Sigmoid colon (tissue), 4 donors: ENCODE data around the gene OAS1.

Experiments used
- POLR2AphosphoS5 ChIP-seq, 4 donors: sonication (generic); formaldehyde crosslinking; IDR thresholded peaks; one replicate each; pipeline ENCODE4 v1.6.1; 2017; ENCODE audit warnings: antibody characterized with exemption in 4 of 4
- TF ChIP-seq, protein P1 (sequence below), 4 experiments: fragments of 450-650 bp in 3 of 4; fragments of 200-600 bp in 1 of 4; IDR thresholded peaks; one replicate each; pipeline ENCODE4 v1.5.1; 2016 to 2019; ENCODE audit warnings: antibody characterized with exemption in 4 of 4, mild to moderate bottlenecking in 3 of 4, moderate library complexity in 2 of 4

DNA sequence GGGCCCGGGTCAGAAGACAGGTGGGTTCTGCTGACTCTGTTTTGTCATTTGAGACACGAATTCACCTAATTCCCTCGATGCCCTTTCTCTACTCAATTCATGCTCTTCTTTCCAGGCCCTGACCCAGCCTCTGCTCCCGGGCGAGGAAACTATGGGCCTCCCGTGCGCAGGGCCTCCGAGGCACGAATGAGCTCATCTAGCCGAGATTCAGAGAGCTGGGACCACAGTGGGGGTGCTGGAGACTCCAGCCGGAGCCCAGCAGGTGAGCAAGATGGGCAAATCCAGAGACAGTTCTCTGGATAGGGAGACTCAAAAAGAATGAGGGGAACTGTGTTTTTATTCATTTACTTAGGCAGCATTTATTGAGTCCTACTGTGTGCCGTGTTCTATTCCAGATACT is 37.0 kb upstream of the OAS1 start:
- no peak for TF ChIP-seq POLR2AphosphoS5 (IDR thresholded peaks at IDR 0.05)
- TF ChIP-seq, protein P1, sequence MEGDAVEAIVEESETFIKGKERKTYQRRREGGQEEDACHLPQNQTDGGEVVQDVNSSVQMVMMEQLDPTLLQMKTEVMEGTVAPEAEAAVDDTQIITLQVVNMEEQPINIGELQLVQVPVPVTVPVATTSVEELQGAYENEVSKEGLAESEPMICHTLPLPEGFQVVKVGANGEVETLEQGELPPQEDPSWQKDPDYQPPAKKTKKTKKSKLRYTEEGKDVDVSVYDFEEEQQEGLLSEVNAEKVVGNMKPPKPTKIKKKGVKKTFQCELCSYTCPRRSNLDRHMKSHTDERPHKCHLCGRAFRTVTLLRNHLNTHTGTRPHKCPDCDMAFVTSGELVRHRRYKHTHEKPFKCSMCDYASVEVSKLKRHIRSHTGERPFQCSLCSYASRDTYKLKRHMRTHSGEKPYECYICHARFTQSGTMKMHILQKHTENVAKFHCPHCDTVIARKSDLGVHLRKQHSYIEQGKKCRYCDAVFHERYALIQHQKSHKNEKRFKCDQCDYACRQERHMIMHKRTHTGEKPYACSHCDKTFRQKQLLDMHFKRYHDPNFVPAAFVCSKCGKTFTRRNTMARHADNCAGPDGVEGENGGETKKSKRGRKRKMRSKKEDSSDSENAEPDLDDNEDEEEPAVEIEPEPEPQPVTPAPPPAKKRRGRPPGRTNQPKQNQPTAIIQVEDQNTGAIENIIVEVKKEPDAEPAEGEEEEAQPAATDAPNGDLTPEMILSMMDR (IDR thresholded peaks at IDR 0.05): no peak
